SU-DHL-6 (cell line): ENCODE measurements around the gene NAT14.
"Not testable (repeated sequence)": the region's sequence is repeated elsewhere in the genome, so short reads cannot be mapped to it uniquely, and the experiment has no call there.

Experiments used
- H2AFZ ChIP-seq: fragments of 200-600 bp; sonication (generic); 2 replicates; pipeline ENCODE4 v1.6.1; 2014; ENCODE audit warnings: low read depth, mild to moderate bottlenecking, moderate library complexity, mixed read lengths, antibody characterized with exemption, low read length; ENCODE audit not compliant: severe bottlenecking
- H3F3A ChIP-seq: fragments of 200-600 bp; shearing (Covaris generic); 2 replicates; pipeline ENCODE4 v1.6.0; 2016; ENCODE audit warnings: antibody characterized with exemption, mild to moderate bottlenecking; ENCODE audit not compliant: insufficient read depth
- H3K27ac ChIP-seq: fragments of 200-600 bp; sonication (generic); 2 replicates; pipeline ENCODE4 v1.5.1; 2016; ENCODE audit warnings: low read depth, mild to moderate bottlenecking, low read length, moderate library complexity, mixed read lengths
- H3K27me3 ChIP-seq: fragments of 200-600 bp; sonication (generic), shearing (Covaris generic); 2 replicates; pipeline ENCODE4 v1.6.0; 2014; ENCODE audit warnings: mild to moderate bottlenecking, low read length
- H3K36me3 ChIP-seq: fragments of 200-600 bp; sonication (generic); 2 replicates; pipeline ENCODE4 v1.6.1; 2014; ENCODE audit warnings: mild to moderate bottlenecking, low read length, mixed read lengths
- H3K4me2 ChIP-seq: fragments of 300-600, 200-600 bp; shearing (Covaris generic), sonication (generic); 2 replicates; pipeline ENCODE4 v1.6.0; 2014; ENCODE audit warnings: low read length, low read depth, mild to moderate bottlenecking; ENCODE audit not compliant: poor library complexity, severe bottlenecking
- H3K4me3 ChIP-seq: fragments of 200-600 bp; sonication (generic); 2 replicates; pipeline ENCODE4 v1.5.1; 2014; ENCODE audit warnings: antibody characterized with exemption, low read length, mild to moderate bottlenecking, mixed read lengths; ENCODE audit not compliant: insufficient read depth, poor library complexity, severe bottlenecking
- H3K79me2 ChIP-seq: fragments of 200-600 bp; sonication (generic); 2 replicates; pipeline ENCODE4 v1.6.1; 2014; ENCODE audit warnings: mild to moderate bottlenecking, low read length, moderate library complexity; ENCODE audit not compliant: insufficient read depth
- H3K9ac ChIP-seq: fragments of 200-600 bp; sonication (generic); 2 replicates; pipeline ENCODE4 v1.7.0; 2014; ENCODE audit warnings: mild to moderate bottlenecking, low read length
- H3K9me2 ChIP-seq: fragments of 200-600 bp; sonication (generic); replicated peaks from 2 replicates; pipeline ENCODE4 v1.6.1; 2014; ENCODE audit warnings: low read length; ENCODE audit not compliant: insufficient read depth
- H3K9me3 ChIP-seq: fragments of 200-600 bp; sonication (generic); 2 replicates; pipeline ENCODE4 v1.6.1; 2014; ENCODE audit warnings: low read length, mixed read lengths; ENCODE audit not compliant: insufficient read depth
- H4K20me1 ChIP-seq: fragments of 200-600 bp; sonication (generic); 2 replicates; pipeline ENCODE4 v1.6.1; 2014; ENCODE audit warnings: low read depth, mild to moderate bottlenecking, antibody characterized with exemption, low read length, moderate library complexity, mixed read lengths
- CTCF ChIP-seq: fragments of 200-600 bp; sonication (generic); IDR thresholded peaks from one replicate; pipeline ENCODE4 v1.5.1; 2017; ENCODE audit warnings: antibody characterized with exemption, mild to moderate bottlenecking, low read length, moderate library complexity; ENCODE audit not compliant: insufficient read depth, poor library complexity, severe bottlenecking
- EZH2phosphoT487 ChIP-seq: fragments of 200-600 bp; sonication (generic), shearing (Covaris generic); conservative IDR thresholded peaks from 2 replicates; pipeline ENCODE4 v1.6.1; 2018; ENCODE audit warnings: mild to moderate bottlenecking, antibody characterized with exemption, low read length, moderate library complexity, mixed read lengths

Gene NAT14

GRCh38 chr19:55529636-55530234, 44.7 kb downstream of the NAT14 start:
- H3K27me3 ChIP-seq = no peaks in the 10 kb centered on the region
- H2AFZ ChIP-seq = no peak overlapping the region
- no peak overlapping the region for H3K4me2 ChIP-seq
- H3K9ac ChIP-seq = no peak overlapping the region
- H3K9me3 ChIP-seq = no peaks in the 10 kb centered on the region
- H3K36me3 ChIP-seq = no peaks in the 10 kb centered on the region
- TF ChIP-seq EZH2phosphoT487 (no peak), CTCF (no peak)
- H3F3A ChIP-seq = no peaks in the 10 kb centered on the region
- H3K4me3 ChIP-seq = no peak overlapping the region
- H3K27ac ChIP-seq = no peak overlapping the region
- no peaks in the 10 kb centered on the region for H3K9me2 ChIP-seq
- H3K79me2 ChIP-seq = no peaks in the 10 kb centered on the region
- no peaks in the 10 kb centered on the region for H4K20me1 ChIP-seq

GRCh38 chr19:55530996-55531395, 46.0 kb downstream of the NAT14 start:
- Histone ChIP-seq H3K27ac (no peak overlapping the region), H3K4me3 (no peak overlapping the region), H3K9me3 (no peaks in the 10 kb centered on the region), H3K27me3 (no peaks in the 10 kb centered on the region), H2AFZ (no peak overlapping the region), H3F3A (no peaks in the 10 kb centered on the region), H3K79me2 (no peaks in the 10 kb centered on the region), H3K9ac (no peak overlapping the region), H3K36me3 (no peaks in the 10 kb centered on the region), H3K4me2 (no peak overlapping the region), H4K20me1 (no peaks in the 10 kb centered on the region), H3K9me2 (no peaks in the 10 kb centered on the region)
- no peak for TF ChIP-seq CTCF
- TF ChIP-seq EZH2phosphoT487 = no peak

- not testable (repeated sequence) for H3K4me2 ChIP-seq, H3K9me3 ChIP-seq, H3K9me2 ChIP-seq, H3K27me3 ChIP-seq, H3K4me3 ChIP-seq, H2AFZ ChIP-seq, H3F3A ChIP-seq, H3K79me2 ChIP-seq, H3K9ac ChIP-seq, H4K20me1 ChIP-seq, H3K27ac ChIP-seq, H3K36me3 ChIP-seq
Observed at GRCh38 chr19:55534280-55534679, 49.3 kb downstream of the NAT14 start.

- Histone ChIP-seq H3F3A (no peaks in the 10 kb centered on the region), H4K20me1 (no peaks in the 10 kb centered on the region), H3K79me2 (no peaks in the 10 kb centered on the region), H3K9me3 (no peaks in the 10 kb centered on the region), H3K27ac (no peak overlapping the region), H3K27me3 (no peaks in the 10 kb centered on the region), H3K4me3 (no peak overlapping the region), H3K9me2 (no peaks in the 10 kb centered on the region), H2AFZ (no peak overlapping the region), H3K9ac (no peak overlapping the region), H3K36me3 (no peaks in the 10 kb centered on the region), H3K4me2 (no peak overlapping the region)
- TF ChIP-seq CTCF (no peak), EZH2phosphoT487 (no peak)
Observed at GRCh38 chr19:55535173-55535964, 50.4 kb downstream of the NAT14 start.
